NCI-H1105 (cell line): ENCODE measurements around the gene CLDN20.
A peak's percentile ranks its signal among the peaks of the same experiment; 100 is the strongest.
"Not testable (repeated sequence)": the region's sequence is repeated elsewhere in the genome, so short reads cannot be mapped to it uniquely, and the experiment has no call there.

Source experiments
- DNase-seq: peaks from one replicate; lab custom pipeline; 2025; lab: John Stamatoyannopoulos, UW

The CLDN20 gene

DNA sequence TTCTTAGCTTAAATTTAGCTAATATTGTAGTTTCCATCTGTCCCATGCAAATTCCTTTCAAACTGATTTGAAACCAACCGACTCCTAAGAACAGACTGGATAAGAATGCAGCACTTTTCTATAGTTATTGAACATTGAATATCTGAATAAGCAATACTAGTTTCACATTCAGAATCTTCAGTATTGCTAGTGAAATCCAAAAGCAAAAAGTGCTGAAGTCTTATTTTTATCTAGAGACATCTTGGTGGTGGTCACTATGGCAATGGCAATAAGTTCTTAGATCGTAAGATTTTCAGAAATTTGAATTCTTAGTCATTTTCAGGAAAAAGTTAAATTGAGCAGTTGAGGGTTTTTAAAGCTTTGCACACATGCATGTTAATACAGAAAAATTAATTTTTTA lies 47.8 kb downstream of the CLDN20 start:
- no peak for DNase-seq

DNA sequence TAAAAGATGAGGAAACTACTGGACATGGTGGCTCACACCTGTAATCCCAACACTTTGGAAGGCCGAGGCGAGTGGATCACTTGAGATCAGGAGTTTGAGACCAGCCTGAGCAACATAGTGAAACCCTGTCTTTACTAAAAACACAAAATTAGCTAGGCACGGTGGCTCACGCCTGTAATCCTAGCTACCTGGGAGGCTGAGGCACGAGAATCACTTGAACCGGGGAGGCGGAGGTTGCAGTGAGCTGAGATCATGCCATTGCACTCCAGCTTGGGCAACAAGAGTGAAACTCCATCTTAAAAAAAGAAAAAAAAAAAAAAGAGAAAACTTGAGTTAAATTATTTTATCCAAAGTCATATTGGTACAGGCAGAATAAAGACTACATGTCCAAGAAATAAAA lies 49.1 kb downstream of the CLDN20 start:
- not testable (repeated sequence) for DNase-seq

DNA sequence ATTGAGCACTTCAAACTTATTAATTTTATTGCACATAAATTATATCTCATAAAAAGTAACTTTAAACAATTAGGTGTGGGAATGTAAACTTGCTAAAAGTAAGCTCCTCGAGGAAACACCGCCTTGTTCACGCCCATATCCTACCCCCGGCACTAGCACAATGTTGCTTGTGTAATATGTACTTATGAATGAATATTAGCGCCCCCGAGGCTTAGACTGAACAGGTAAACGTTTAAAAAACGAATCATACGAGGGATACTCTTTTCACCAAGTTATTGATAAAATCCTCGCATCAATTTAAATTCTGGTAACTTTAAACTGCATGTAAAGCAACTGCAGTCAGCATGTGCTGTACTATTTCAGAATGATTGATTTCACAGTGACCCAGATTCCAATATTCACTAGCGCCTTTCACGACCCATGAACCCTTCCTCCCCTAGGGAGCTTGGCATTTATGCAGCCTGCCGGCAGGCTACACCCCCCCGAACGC lies 49.8 kb downstream of the CLDN20 start:
- DNase-seq, result peak; percentile 38

DNA sequence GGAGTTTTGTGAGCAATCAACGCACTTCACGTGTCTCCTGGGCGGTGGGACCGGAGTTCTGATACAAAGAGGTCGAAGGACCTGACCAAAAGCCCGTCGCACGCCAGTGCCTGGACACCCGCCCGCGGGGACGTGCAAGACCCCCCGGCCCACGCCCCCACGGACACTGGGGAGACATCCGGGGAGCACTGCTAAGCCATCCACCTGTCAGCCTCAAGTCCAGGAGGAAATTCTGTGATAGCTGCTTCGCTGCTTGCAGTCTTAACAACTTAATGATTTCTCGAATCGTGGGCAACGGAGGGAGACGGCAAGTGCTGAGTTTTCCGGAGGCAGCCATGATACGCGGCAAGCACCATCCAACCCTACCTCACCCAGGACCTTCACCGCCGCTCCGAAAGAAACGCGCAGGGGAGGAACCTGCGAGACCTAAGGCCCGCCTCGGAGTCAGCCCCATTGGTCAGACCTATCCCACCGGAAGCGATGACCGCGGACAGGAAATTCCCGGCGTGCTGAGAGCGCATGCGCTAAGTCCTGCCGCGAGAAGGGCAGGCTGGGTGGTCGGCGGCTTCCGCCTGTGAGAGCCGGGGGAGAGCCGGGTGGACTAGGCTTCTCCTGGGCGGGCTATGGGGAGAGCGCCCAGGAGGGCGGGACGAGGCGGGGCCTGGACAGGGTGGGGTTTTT lies 50.4 kb downstream of the CLDN20 start, which contains the start of gene TFB1M:
Gene TFB1M (minus strand): TSS at position 393 of the 681 bp plus-strand sequence. CDS start 56 bp downstream, at position 337.
- DNase-seq, result peak; percentile 100

DNA sequence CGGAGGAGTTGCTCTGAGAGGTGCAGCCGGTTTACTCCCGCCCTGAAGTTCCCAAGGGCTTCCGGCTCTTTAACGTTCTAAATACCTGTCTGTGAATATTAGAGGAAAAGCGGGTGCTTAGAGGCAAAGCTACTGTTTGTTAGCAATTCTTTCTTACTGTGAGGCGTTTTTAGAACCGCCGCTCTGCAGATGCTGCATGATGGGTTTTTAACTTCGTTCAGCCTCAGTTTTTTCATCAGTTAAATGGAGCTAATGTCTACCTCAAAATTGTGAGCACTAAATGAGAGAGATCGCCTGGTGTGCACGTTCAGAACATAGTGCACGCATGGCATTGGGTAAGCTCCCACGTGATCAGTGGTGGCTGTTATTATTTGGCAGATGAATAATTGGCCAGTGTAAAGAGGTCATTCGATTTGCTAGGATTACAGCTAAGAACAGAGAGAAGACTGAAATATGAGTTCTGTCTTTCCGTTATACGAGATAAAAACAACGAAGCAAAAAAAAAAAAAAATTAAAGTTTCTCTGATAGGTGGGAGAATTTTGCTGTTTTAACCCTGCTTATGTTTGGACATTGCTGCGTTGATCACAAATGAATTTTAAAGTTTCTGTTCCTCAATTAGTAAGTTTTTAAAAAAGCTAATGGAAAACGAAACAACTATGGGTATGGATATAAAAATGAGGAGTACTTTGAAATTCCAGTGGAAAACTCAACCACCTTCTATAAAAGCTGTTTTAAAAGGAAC lies 51.1 kb downstream of the CLDN20 start:
- DNase-seq, result peak; percentile 92

DNA sequence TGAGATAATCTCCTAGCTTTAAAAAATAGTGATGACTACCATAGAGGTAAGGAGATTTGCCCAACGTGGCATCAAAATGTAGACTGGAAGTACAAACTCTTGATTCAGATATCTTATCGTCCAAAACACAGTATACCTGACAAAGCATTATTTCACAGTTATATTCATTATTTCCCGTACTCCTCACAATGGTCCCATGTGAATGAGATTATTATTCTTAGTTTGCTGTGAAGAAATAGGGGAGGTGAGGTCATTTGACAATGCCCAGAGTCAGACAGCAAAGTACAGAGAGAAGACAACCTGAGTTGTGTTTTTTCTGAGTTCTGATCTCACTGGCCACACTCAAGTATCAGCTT lies 51.7 kb downstream of the CLDN20 start:
- no peak for DNase-seq

DNA sequence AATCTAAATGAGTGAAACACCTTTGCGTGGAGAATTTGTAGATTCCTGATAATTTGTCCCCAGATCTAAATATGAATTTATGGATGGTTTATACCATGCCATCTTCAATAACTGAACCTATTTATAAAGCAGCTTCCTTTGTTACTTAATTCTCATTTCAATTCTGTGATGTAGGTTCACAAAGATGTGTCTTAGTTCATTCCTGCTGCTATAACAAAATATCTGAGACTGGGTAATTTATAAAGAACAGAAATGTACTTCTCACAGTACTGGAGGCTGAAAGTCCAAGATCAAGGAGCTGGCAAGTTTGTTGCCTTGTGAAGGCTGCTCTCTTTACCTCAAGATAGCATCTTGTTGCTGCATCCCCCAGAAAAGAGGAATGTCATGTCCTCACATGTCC lies 52.6 kb downstream of the CLDN20 start:
- no peak for DNase-seq

DNA sequence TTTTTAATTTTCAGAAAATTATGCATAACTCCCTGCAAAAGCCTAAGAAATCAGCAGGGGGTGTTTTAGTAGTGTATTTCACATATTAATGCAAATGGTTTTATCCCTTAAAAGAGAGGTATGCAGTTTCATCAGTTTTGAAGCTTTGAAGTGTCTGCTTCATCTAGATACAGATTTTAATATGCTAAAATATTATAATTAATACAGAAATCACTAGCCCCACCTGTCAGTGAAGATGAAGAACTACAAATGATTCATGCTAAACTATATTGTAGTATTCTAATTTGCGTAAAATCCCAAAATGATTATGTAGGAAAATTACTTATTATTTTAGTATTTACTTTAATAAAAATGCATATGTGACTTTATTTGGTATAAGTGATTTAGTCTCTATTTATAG lies 53.4 kb downstream of the CLDN20 start:
- DNase-seq, result no peak

DNA sequence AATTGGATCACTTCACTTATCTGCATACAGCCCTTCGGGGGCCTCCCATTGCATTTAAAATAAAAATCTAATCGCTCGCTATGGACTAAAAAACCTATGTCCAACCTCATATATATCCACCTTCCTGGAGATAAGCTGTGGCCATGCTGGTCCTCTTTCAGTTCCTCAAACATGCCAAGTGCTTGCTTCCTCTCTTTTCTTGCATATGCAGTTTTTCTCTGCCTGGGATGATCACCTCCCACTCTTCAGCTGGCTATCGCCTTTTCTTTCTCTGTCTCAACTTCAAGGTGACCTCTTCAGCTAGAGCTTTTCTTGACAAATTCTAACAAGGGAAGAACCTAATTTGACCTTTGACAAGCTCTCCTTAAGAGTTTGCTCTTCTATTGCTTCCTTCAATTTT lies 56.1 kb downstream of the CLDN20 start:
- DNase-seq, result no peak

DNA sequence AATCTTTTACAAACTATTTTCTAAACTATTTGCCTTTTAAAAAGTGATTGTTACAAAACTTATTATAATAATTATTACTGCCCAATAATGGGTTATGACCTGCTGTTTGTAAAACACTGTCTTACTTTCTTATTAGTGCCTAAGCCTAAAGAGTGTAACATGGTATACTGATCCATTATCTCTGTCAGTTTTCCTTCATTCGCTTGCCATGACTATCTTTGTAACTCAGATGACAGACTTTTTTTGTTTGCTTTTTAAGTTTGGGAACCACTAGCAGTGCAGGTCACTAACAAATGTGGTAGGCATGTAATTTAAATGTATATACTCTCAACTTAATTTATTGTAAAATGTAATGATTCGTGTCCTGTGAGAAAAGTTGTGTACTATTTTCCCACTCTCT lies 60.4 kb downstream of the CLDN20 start:
- DNase-seq, result no peak

DNA sequence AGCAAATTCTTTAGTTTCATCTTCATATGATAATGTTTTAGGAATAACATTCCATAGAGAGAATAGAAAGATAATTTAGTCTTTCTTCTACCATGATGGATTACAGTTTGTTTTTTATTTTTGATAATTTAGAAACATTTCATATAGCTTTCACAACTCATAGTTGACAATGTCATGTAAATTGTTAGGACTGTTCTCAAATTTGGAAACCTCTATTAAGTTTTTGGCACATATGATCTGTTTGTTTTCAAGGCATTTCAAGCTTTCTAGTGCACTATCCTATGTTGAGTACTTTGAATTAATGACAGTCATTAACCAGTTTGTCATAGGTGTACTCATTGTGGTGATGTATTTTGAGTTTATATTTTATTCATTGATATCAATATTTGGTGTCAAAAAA lies 61.2 kb downstream of the CLDN20 start:
- no peak for DNase-seq

DNA sequence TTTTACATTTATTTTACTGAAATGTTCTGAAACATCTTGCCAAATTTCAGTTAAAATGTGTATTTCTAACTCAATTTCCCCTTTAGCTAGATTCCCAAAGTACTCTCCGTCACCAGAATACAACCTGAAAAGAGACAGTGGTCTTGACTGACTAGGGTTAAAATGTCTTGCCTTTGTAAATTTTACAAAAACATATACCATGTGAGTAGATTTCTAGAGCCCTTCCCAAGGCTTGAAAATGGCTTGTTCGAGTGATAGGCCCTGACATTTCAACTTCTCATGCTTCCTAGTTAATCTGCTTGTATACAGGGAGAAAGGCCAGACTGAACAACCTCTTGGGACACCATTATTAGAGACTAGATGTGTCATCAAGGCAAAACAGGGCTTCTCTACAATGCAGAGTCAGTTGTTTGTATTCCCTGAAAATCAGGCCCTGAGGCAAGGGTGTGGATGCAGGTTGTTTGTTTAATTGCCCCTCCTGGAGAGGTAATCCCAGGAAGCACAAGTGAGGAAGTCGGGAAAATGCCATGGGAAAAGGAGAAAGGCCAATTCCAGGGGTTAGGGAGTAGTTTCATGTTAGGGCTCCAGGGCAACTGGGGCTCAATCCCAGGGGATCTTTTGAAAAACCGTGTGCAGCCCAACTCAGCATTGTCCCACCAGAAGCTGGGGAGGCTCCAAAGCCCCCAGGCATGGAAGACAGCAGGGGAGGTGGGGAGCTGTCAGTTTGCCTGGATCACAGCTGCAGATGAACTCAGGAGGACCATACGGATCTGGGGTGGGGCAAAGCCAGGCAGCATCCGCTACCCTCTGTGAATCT lies 62.1 kb downstream of the CLDN20 start:
- no peak for DNase-seq
